Mesendoderm (in vitro differentiated cells): ENCODE data around the gene CD101.

Experiments
- DNase-seq: peaks from one replicate; pipeline ENCODE4 v3.0.0; 2013
- H2AK5ac ChIP-seq: 2 replicates; pipeline ENCODE4 v1.6.1; 2013; ENCODE audit warnings: low read length, inconsistent platforms
- H2BK120ac ChIP-seq: 2 replicates; pipeline ENCODE4 v1.6.1; 2013; ENCODE audit warnings: low read depth, mild to moderate bottlenecking, low read length, moderate library complexity, mixed read lengths
- H2BK15ac ChIP-seq: replicated peaks from 2 replicates; pipeline ENCODE4 v1.6.1; 2013; ENCODE audit warnings: low read depth, mild to moderate bottlenecking, moderate library complexity
- H2BK5ac ChIP-seq: 2 replicates; pipeline ENCODE4 v1.6.1; 2013; ENCODE audit warnings: low read length, inconsistent platforms
- H3K18ac ChIP-seq: 2 replicates; pipeline ENCODE4 v1.6.1; 2013; ENCODE audit warnings: mild to moderate bottlenecking, low read length, mixed read lengths
- H3K23ac ChIP-seq: one replicate; pipeline ENCODE4 v1.6.1; 2013; ENCODE audit warnings: low read length
- H3K27ac ChIP-seq: 2 replicates; pipeline ENCODE4 v1.5.1; 2013; ENCODE audit warnings: low read depth, mild to moderate bottlenecking, inconsistent platforms, low read length, moderate library complexity
- H3K27me3 ChIP-seq: 2 replicates; pipeline ENCODE4 v1.6.1; 2013; ENCODE audit warnings: low read length, control low read depth, mild to moderate bottlenecking, inconsistent platforms; ENCODE audit not compliant: insufficient read depth, poor library complexity
- H3K36me3 ChIP-seq: 2 replicates; pipeline ENCODE4 v1.6.1; 2013; ENCODE audit warnings: low read length, inconsistent platforms; ENCODE audit not compliant: control insufficient read depth, insufficient read depth
- H3K4ac ChIP-seq: one replicate; pipeline ENCODE4 v1.6.1; 2013; ENCODE audit warnings: low read depth, mild to moderate bottlenecking, low read length, moderate library complexity
- H3K4me1 ChIP-seq: 2 replicates; pipeline ENCODE4 v1.6.1; 2013; ENCODE audit warnings: low read depth, low read length, inconsistent platforms; ENCODE audit not compliant: control insufficient read depth
- H3K4me2 ChIP-seq: 2 replicates; pipeline ENCODE4 v1.6.1; 2013; ENCODE audit warnings: low read length
- H3K4me3 ChIP-seq: 2 replicates; pipeline ENCODE4 v1.5.1; 2013; ENCODE audit warnings: mild to moderate bottlenecking, low read length
- H3K56ac ChIP-seq: one replicate; pipeline ENCODE4 v1.6.1; 2013; ENCODE audit warnings: low read length
- H3K79me1 ChIP-seq: 2 replicates; pipeline ENCODE4 v1.6.1; 2013; ENCODE audit warnings: low read length, inconsistent platforms
- H3K79me2 ChIP-seq: 2 replicates; pipeline ENCODE4 v1.6.1; 2013; ENCODE audit warnings: mild to moderate bottlenecking, low read length; ENCODE audit not compliant: control insufficient read depth, insufficient read depth
- H3K9ac ChIP-seq: 2 replicates; pipeline ENCODE4 v1.6.1; 2013; ENCODE audit warnings: low read length, inconsistent platforms
- H4K5ac ChIP-seq: one replicate; pipeline ENCODE4 v1.6.1; 2013; ENCODE audit warnings: low read length
- H4K8ac ChIP-seq: one replicate; pipeline ENCODE4 v1.6.1; 2013; ENCODE audit warnings: low read depth, mild to moderate bottlenecking, control low read depth, low read length, moderate library complexity
- WGBS: extraction: QIAGEN DNeasy Blood & Tissue Kit; methylation state at CpG from one replicate; pipeline ENCODE4 v1.1.7; 2013; ENCODE audit warnings: low lambda C conversion rate, missing lambda C conversion rate; ENCODE audit not compliant: insufficient coverage; ENCODE audit errors: extremely low coverage; 5-methylcytosine and 5-hydroxymethylcytosine counted together

The CD101 gene

GRCh38 chr1:116958110-116958509 is 43.5 kb upstream of the CD101 start:
- Histone ChIP-seq H4K8ac (no peak overlapping the region), H3K23ac (no peak overlapping the region), H3K4me1 (no peaks in the 10 kb centered on the region), H3K27me3 (no peaks in the 10 kb centered on the region), H3K4me2 (no peak overlapping the region), H3K79me2 (no peaks in the 10 kb centered on the region), H2BK120ac (no peak overlapping the region), H3K27ac (no peak overlapping the region), H3K4ac (no peak overlapping the region), H2AK5ac (no peak overlapping the region), H4K5ac (no peak overlapping the region), H3K9ac (no peak overlapping the region), H3K36me3 (peaks cover under 1% of the 10 kb centered on the region), H3K18ac (no peak overlapping the region), H3K4me3 (no peak overlapping the region), H2BK15ac (no peak overlapping the region), H2BK5ac (no peak overlapping the region), H3K56ac (no peak overlapping the region), H3K79me1 (peaks cover 8% of the 10 kb centered on the region)
- no CpG with 5 or more reads among the region's 4 CpGs for WGBS
- no peak for DNase-seq

DNA sequence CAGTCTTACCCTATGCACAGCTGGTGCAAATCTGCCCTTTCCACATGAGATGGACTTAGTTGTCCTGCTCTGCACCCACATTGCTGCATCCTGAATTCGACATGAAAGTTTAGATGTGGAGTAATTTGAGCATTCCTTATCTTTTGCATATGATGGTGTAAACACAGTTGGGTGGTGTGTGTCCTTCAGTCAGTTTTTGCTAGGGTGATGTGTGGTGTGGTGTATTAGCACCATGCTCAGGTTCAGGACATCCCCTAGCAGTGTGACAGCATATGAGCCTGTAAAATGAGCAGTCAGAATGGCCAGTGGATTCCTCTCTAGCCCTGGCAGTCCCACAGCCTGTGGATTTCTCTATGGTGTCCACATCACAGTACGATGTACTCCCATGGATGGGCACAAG is 42.6 kb upstream of the CD101 start:
- WGBS: no CpG with 5 or more reads among the region's 2 CpGs
- peaks cover 1% of the 10 kb centered on the region for H3K36me3 ChIP-seq
- H3K4me3 ChIP-seq: no peak overlapping the region
- peaks cover 8% of the 10 kb centered on the region for H3K79me1 ChIP-seq
- DNase-seq: no peak
- H2BK5ac ChIP-seq: no peak overlapping the region
- H4K5ac ChIP-seq: no peak overlapping the region
- no peak overlapping the region for H3K23ac ChIP-seq
- no peak overlapping the region for H2AK5ac ChIP-seq
- no peak overlapping the region for H3K4me2 ChIP-seq
- no peak overlapping the region for H2BK120ac ChIP-seq
- H3K9ac ChIP-seq: no peak overlapping the region
- no peak overlapping the region for H4K8ac ChIP-seq
- no peaks in the 10 kb centered on the region for H3K27me3 ChIP-seq
- no peak overlapping the region for H3K56ac ChIP-seq
- H3K18ac ChIP-seq: no peak overlapping the region
- no peak overlapping the region for H3K27ac ChIP-seq
- no peak overlapping the region for H3K4ac ChIP-seq
- no peaks in the 10 kb centered on the region for H3K4me1 ChIP-seq
- no peak overlapping the region for H2BK15ac ChIP-seq
- H3K79me2 ChIP-seq: no peaks in the 10 kb centered on the region

DNA sequence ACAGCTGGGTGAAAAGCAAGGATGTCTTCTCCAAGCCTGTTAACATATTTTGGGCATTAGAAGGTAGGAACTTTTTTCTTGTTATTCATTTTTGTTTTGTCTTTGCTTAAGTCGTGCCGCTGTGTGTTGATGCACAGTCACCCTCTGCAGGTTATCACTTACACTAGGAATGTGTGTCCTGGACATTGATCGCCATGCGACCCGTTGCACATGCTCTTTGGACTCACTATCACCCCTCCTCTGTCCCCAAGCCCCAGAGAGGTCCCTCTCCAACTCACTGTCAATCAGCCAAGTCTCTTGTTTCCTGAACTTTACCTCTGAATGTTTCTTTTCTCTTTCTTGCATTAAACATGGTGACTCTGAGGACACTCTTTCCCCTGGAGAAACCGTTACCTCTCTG is 40.0 kb upstream of the CD101 start:
- H3K4ac ChIP-seq: no peak overlapping the region
- no peak overlapping the region for H2BK15ac ChIP-seq
- no peak overlapping the region for H3K4me2 ChIP-seq
- no peaks in the 10 kb centered on the region for H3K79me2 ChIP-seq
- no peak overlapping the region for H3K9ac ChIP-seq
- no peaks in the 10 kb centered on the region for H3K27me3 ChIP-seq
- H2BK5ac ChIP-seq: no peak overlapping the region
- H3K27ac ChIP-seq: no peak overlapping the region
- H3K36me3 ChIP-seq: peaks cover 1% of the 10 kb centered on the region
- no peaks in the 10 kb centered on the region for H3K4me1 ChIP-seq
- no peak overlapping the region for H2BK120ac ChIP-seq
- no CpG with 5 or more reads among the region's 6 CpGs for WGBS
- H3K56ac ChIP-seq: no peak overlapping the region
- DNase-seq: no peak
- H3K23ac ChIP-seq: no peak overlapping the region
- peaks cover 6% of the 10 kb centered on the region for H3K79me1 ChIP-seq
- H4K5ac ChIP-seq: no peak overlapping the region
- H2AK5ac ChIP-seq: no peak overlapping the region
- H4K8ac ChIP-seq: no peak overlapping the region
- no peak overlapping the region for H3K18ac ChIP-seq
- H3K4me3 ChIP-seq: no peak overlapping the region

DNA sequence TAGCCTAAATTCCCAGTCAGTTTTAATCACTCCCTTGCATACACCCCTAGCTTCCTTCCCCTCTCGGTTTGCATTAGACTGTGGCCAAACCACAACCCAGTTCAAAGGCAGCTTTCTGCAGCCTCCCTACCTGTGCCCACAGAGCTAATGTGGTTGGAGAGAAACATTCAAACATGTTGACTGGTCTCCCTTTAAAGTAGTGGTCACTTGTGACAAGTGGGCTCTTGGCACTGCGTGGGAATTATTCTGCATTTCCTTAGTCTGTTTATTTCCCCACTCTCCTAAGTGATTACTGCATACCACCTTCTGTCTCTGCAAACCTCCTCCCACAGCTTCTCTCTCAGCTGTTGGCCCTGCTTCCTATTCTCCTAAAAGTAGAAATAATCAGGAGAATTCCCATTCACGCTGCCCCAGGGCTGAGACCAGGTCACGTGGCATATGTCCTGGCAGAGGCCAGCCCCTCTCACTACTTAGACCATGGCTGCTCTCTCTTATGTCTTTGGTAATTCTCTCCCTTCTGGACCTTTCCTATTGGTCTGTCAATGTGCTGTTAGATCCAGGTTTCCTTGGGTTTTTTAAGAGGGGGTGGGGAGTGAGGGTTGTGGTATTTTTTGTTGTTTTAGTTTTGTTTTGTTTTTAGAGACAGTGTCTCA is 38.4 kb upstream of the CD101 start:
- Histone ChIP-seq H3K4me1 (no peaks in the 10 kb centered on the region), H3K4me2 (no peak overlapping the region), H3K4ac (no peak overlapping the region), H3K36me3 (peaks cover 1% of the 10 kb centered on the region), H3K18ac (no peak overlapping the region), H3K27ac (no peak overlapping the region), H2BK120ac (no peak overlapping the region), H4K5ac (no peak overlapping the region), H2AK5ac (no peak overlapping the region), H4K8ac (no peak overlapping the region), H3K27me3 (no peaks in the 10 kb centered on the region), H3K79me2 (no peaks in the 10 kb centered on the region), H2BK5ac (no peak overlapping the region), H3K56ac (no peak overlapping the region), H3K79me1 (peaks cover 4% of the 10 kb centered on the region), H3K9ac (no peak overlapping the region), H2BK15ac (no peak overlapping the region), H3K4me3 (no peak overlapping the region), H3K23ac (no peak overlapping the region)
- DNase-seq: no peak
- WGBS: no CpG with 5 or more reads among the region's 4 CpGs

GRCh38 chr1:116966791-116967190 is 34.8 kb upstream of the CD101 start:
- Histone ChIP-seq H2BK5ac (no peak overlapping the region), H3K56ac (no peak overlapping the region), H4K5ac (no peak overlapping the region), H3K9ac (no peak overlapping the region), H4K8ac (no peak overlapping the region), H3K79me2 (no peaks in the 10 kb centered on the region), H3K27ac (no peak overlapping the region), H3K79me1 (no peaks in the 10 kb centered on the region), H3K27me3 (no peaks in the 10 kb centered on the region), H3K4ac (no peak overlapping the region), H3K36me3 (peaks cover 1% of the 10 kb centered on the region), H3K4me2 (no peak overlapping the region), H3K4me1 (no peaks in the 10 kb centered on the region), H2BK15ac (no peak overlapping the region), H3K18ac (no peak overlapping the region), H3K23ac (no peak overlapping the region), H3K4me3 (no peak overlapping the region), H2BK120ac (no peak overlapping the region), H2AK5ac (no peak overlapping the region)
- no CpG with 5 or more reads among the region's 11 CpGs for WGBS
- no peak for DNase-seq

DNA sequence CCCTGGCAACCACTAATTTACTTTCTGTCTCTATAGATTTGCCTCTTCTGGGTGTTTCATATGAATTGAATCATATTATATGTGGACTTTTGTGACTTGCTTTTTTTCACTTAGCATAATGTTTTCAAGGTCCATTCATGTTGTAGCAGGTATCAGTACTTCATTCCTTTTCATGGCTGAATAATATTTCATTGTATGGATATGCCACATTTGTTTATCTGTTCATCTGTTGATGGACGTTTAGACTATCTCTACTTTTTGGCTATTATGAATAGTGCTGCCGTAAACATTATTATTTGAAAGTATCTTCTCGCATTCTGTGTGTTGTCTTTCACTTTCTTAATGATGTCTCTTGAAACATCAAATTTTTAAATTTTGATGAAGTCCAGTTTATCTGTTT is 32.8 kb upstream of the CD101 start:
- DNase-seq: no peak
- Histone ChIP-seq H3K18ac (no peak overlapping the region), H2BK120ac (no peak overlapping the region), H4K5ac (no peak overlapping the region), H2AK5ac (no peak overlapping the region), H3K27ac (no peak overlapping the region), H3K4me3 (no peak overlapping the region), H3K4me1 (no peaks in the 10 kb centered on the region), H3K56ac (no peak overlapping the region), H3K27me3 (no peaks in the 10 kb centered on the region), H2BK5ac (no peak overlapping the region), H3K23ac (no peak overlapping the region), H2BK15ac (no peak overlapping the region), H4K8ac (no peak overlapping the region), H3K36me3 (no peaks in the 10 kb centered on the region), H3K4me2 (no peak overlapping the region), H3K79me2 (no peaks in the 10 kb centered on the region), H3K79me1 (no peaks in the 10 kb centered on the region), H3K9ac (no peak overlapping the region), H3K4ac (no peak overlapping the region)
- no CpG with 5 or more reads among the region's 3 CpGs for WGBS
